ENCODE measurements around the gene THRA. TPM values are rescaled to one million over a fixed set of nuclear protein-coding genes. Genes with fewer than 3 reads are reported as not detected.

THRA gene
- total RNA-seq, 1 donor from 2014 or later, result 55.6 TPM

GRCh38 chr17:40041196-40041595, 21.6 kb upstream of the THRA start:
- no peak overlapping the region for H3K27ac ChIP-seq
- no peaks in the 10 kb centered on the region for H3K27me3 ChIP-seq
- intact Hi-C loops (cut with DNase I), result no loop called here
- TF ChIP-seq CTCF (IDR thresholded peaks at IDR 0.05), result no peak
- peaks cover 30% of the 10 kb centered on the region for H3K36me3 ChIP-seq
- DNase-seq (no peak), ATAC-seq (no peak)
- no peaks in the 10 kb centered on the region for H3K9me3 ChIP-seq
- peaks cover 10% of the 10 kb centered on the region for H3K4me1 ChIP-seq
- no peak overlapping the region for H3K4me3 ChIP-seq

- Histone ChIP-seq H3K27ac (no peak overlapping the region), H3K36me3 (peaks cover 15% of the 10 kb centered on the region), H3K9me3 (no peaks in the 10 kb centered on the region), H3K4me1 (peaks cover 8% of the 10 kb centered on the region), H3K4me3 (no peak overlapping the region), H3K27me3 (no peaks in the 10 kb centered on the region)
- ATAC-seq (no peak), DNase-seq (no peak)
- no peak for TF ChIP-seq CTCF (IDR thresholded peaks at IDR 0.05)
- intact Hi-C loops (cut with DNase I), result no loop called here
These were observed 6.3 kb upstream of the THRA start for GRCh38 chr17:40056379-40057015.

GRCh38 chr17:40058186-40058784, 4.5 kb upstream of the THRA start:
- Histone ChIP-seq H3K27ac (peak overlapping the region; percentile 80), H3K36me3 (no peaks in the 10 kb centered on the region), H3K9me3 (no peaks in the 10 kb centered on the region), H3K4me3 (no peak overlapping the region), H3K27me3 (no peaks in the 10 kb centered on the region), H3K4me1 (peaks cover 7% of the 10 kb centered on the region)
- intact Hi-C loops (cut with DNase I), result no loop called here
- DNase-seq (no peak), ATAC-seq (no peak)
- no peak for TF ChIP-seq CTCF (IDR thresholded peaks at IDR 0.05)

- Histone ChIP-seq H3K4me1 (peaks cover 5% of the 10 kb centered on the region), H3K4me3 (no peak overlapping the region), H3K9me3 (no peaks in the 10 kb centered on the region), H3K27ac (peak overlapping the region; percentile 80), H3K27me3 (no peaks in the 10 kb centered on the region), H3K36me3 (no peaks in the 10 kb centered on the region)
- intact Hi-C loops (cut with DNase I), result no loop called here
- no peak for DNase-seq
- ATAC-seq, result no peak
- no peak for TF ChIP-seq CTCF (IDR thresholded peaks at IDR 0.05)
These were observed 3.9 kb upstream of the THRA start for GRCh38 chr17:40058865-40059264.

GRCh38 chr17:40059729-40060475, 2.9 kb upstream of the THRA start:
- peak overlapping the region; percentile 42 for H3K27ac ChIP-seq
- TF ChIP-seq CTCF (IDR thresholded peaks at IDR 0.05), result no peak
- intact Hi-C loops (cut with DNase I), result no loop called here

More at GRCh38 chr17:40059729-40060475, 2.9 kb upstream of the THRA start:
- ATAC-seq (no peak), DNase-seq (no peak)
- peaks cover 16% of the 10 kb centered on the region for H3K4me1 ChIP-seq
- H3K9me3 ChIP-seq, result no peaks in the 10 kb centered on the region
- no peaks in the 10 kb centered on the region for H3K36me3 ChIP-seq
- H3K27me3 ChIP-seq, result no peaks in the 10 kb centered on the region
- no peak overlapping the region for H3K4me3 ChIP-seq
